GM18502 (cell line): Measurements from ENCODE around the gene AP1S1.
"Not testable (repeated sequence)": the region's sequence is repeated elsewhere in the genome, so short reads cannot be mapped to it uniquely, and the experiment has no call there.

ENCODE experiments used
- ATAC-seq: cut with Tn5 transposase; IDR thresholded peaks from one replicate; pipeline ENCODE4 v1.9.1; 2021; ENCODE audit warnings: mild to moderate bottlenecking; ENCODE audit not compliant: unreplicated experiment, poor library complexity

Gene AP1S1

GRCh38 chr7:101198476-101198875 lies 44.2 kb downstream of the AP1S1 start:
- no peak for ATAC-seq

- not testable (repeated sequence) for ATAC-seq
Measured at GRCh38 chr7:101199522-101199921, 45.2 kb downstream of the AP1S1 start.

- ATAC-seq = no peak
Measured at GRCh38 chr7:101200504-101200861, 46.2 kb downstream of the AP1S1 start.

GRCh38 chr7:101200862-101201599 lies 46.8 kb downstream of the AP1S1 start, which contains the start of gene MOGAT3:
Gene MOGAT3, minus strand, starts transcription at chr7:101201036. Its CDS starts 182 bp downstream, at chr7:101200854.
- no peak for ATAC-seq

- ATAC-seq = no peak
Measured at GRCh38 chr7:101201695-101202602, 47.7 kb downstream of the AP1S1 start.

- ATAC-seq = no peak
Measured at GRCh38 chr7:101202603-101202918, 48.3 kb downstream of the AP1S1 start.

GRCh38 chr7:101203740-101204738 lies 49.8 kb downstream of the AP1S1 start:
- not testable (repeated sequence) for ATAC-seq

- ATAC-seq = no peak
Measured at GRCh38 chr7:101205901-101206664, 51.8 kb downstream of the AP1S1 start.

GRCh38 chr7:101206665-101207042 lies 52.4 kb downstream of the AP1S1 start:
- ATAC-seq = no peak

- ATAC-seq = no peak
Measured at GRCh38 chr7:101207459-101207858, 53.2 kb downstream of the AP1S1 start.

- ATAC-seq = no peak
Measured at GRCh38 chr7:101208794-101209193, 54.5 kb downstream of the AP1S1 start.

GRCh38 chr7:101210143-101210542 lies 55.9 kb downstream of the AP1S1 start:
- ATAC-seq = no peak
